Fibroblast of villous mesenchyme (primary cell): ENCODE data around the gene ARAP3. TPM values are rescaled to one million over a fixed set of nuclear protein-coding genes. Genes with fewer than 3 reads are reported as not detected.
"Not testable (repeated sequence)": the region's sequence is repeated elsewhere in the genome, so short reads cannot be mapped to it uniquely, and the experiment has no call there.

Experiments
- DNase-seq: peaks from one replicate; pipeline ENCODE4 v3.0.0-alpha.2; 2010; ENCODE audit warnings: low read depth
- H3K4me3 ChIP-seq: 2 replicates; pipeline ENCODE4 v1.5.1; 2011; ENCODE audit warnings: low read depth, mild to moderate bottlenecking, low read length
- CTCF ChIP-seq: IDR thresholded peaks from 2 replicates; pipeline ENCODE4 v1.5.1; 2012; ENCODE audit warnings: low read depth, mild to moderate bottlenecking, low read length; ENCODE audit not compliant: insufficient read depth
- total RNA-seq: library from RNA; depleted of rRNA; stranded (reverse); fragments of >200 nt; gene quantifications from 2 replicates; pipeline ENCODE4 v1.2.3, GENCODE V29; 2012

Gene ARAP3
- total RNA-seq, 1 donor, result 5.6 TPM

GRCh38 chr5:141615991-141616720 is 65.9 kb downstream of the ARAP3 start:
- DNase-seq, result no peak
- no peak for TF ChIP-seq CTCF
- no peak overlapping the region for H3K4me3 ChIP-seq

- H3K4me3 ChIP-seq, result no peak overlapping the region
- TF ChIP-seq CTCF, result no peak
- no peak for DNase-seq
Measured at GRCh38 chr5:141613344-141613743, 68.7 kb downstream of the ARAP3 start.

- TF ChIP-seq CTCF, result no peak
- H3K4me3 ChIP-seq, result no peak overlapping the region
- DNase-seq, result no peak
Measured at GRCh38 chr5:141611289-141611688, 70.7 kb downstream of the ARAP3 start.

GRCh38 chr5:141609921-141610320 is 72.1 kb downstream of the ARAP3 start:
- DNase-seq, H3K4me3 ChIP-seq: not testable (repeated sequence)

GRCh38 chr5:141609044-141609443 is 73.0 kb downstream of the ARAP3 start:
- no peak for DNase-seq
- no peak overlapping the region for H3K4me3 ChIP-seq
- no peak for TF ChIP-seq CTCF

GRCh38 chr5:141608557-141608956 is 73.5 kb downstream of the ARAP3 start:
- no peak for TF ChIP-seq CTCF
- no peak for DNase-seq
- H3K4me3 ChIP-seq, result no peak overlapping the region

- no peak overlapping the region for H3K4me3 ChIP-seq
- no peak for TF ChIP-seq CTCF
- DNase-seq, result no peak
Measured at GRCh38 chr5:141608046-141608445, 74.0 kb downstream of the ARAP3 start.
